H1 (cell line): ENCODE measurements around the gene TCF20. TPM values are rescaled to one million over a fixed set of nuclear protein-coding genes. Genes with fewer than 3 reads are reported as not detected.

Experiments
- ASH2L ChIP-seq: fragments of 200-600, 300-600 bp; sonication (generic); IDR thresholded peaks from one replicate; pipeline ENCODE4 v1.7.1; 2017; ENCODE audit warnings: low read length
- BRCA1 ChIP-seq: IDR thresholded peaks from 2 replicates; pipeline ENCODE4 v1.6.1; 2012; ENCODE audit warnings: low read depth, low read length, improper control_type of control experiment
- E2F6 ChIP-seq: IDR thresholded peaks from 2 replicates; pipeline ENCODE4 v1.6.1; 2012; ENCODE audit warnings: inconsistent platforms
- EZH2 ChIP-seq: fragments of 200-600 bp; sonication (generic); IDR thresholded peaks from 2 replicates; pipeline ENCODE4 v1.7.1; 2012; ENCODE audit warnings: low read depth, mild to moderate bottlenecking, moderate library complexity, low read length, inconsistent platforms; ENCODE audit not compliant: severe bottlenecking
- KDM1A ChIP-seq: fragments of 200-600, 300-600 bp; sonication (generic); IDR thresholded peaks from 2 replicates; pipeline ENCODE4 v1.7.1; 2016; ENCODE audit warnings: mild to moderate bottlenecking, low read length, borderline replicate concordance
- KDM5A ChIP-seq: fragments of 200-600 bp; IDR thresholded peaks from 2 replicates; pipeline ENCODE4 v1.7.1; 2012; ENCODE audit warnings: mild to moderate bottlenecking, low read length, inconsistent platforms, mixed read lengths
- MAFK ChIP-seq: IDR thresholded peaks from 2 replicates; pipeline ENCODE4 v1.6.1; 2012; ENCODE audit warnings: low read depth, mild to moderate bottlenecking, improper control_type of control experiment, low read length
- NANOG ChIP-seq: IDR thresholded peaks from 2 replicates; pipeline ENCODE4 v1.6.1; 2011; ENCODE audit warnings: low read length, low read depth, mild to moderate bottlenecking, inconsistent platforms; ENCODE audit not compliant: insufficient read depth, poor library complexity, severe bottlenecking
- SUZ12 ChIP-seq: fragments of 200-600 bp; sonication (generic); IDR thresholded peaks from 2 replicates; pipeline ENCODE4 v1.6.1; 2012; ENCODE audit warnings: mild to moderate bottlenecking, inconsistent platforms, low read length, moderate library complexity, mixed read lengths
- polyA plus RNA-seq, 7 experiments: library from polyadenylated mRNA; depleted of rRNA in 3 of 7; stranded (reverse) in 5 of 7; unstranded in 2 of 7; fragments of >200 nt in 5 of 7; fragments of 200-250 nt in 2 of 7; gene quantifications; 1 replicate in 5 of 7; 2 replicates in 1 of 7; 4 replicates in 1 of 7; pipeline versions ENCODE4 v1.2.1 to v1.2.3, GENCODE V29; 2011 to 2013; ENCODE audit warnings: missing spikeins in 2 of 7, mixed read lengths in 2 of 7
- total RNA-seq: library from RNA; stranded (reverse); fragmentation: NEBNext Ultra II Directional; extraction: Animal tissue kit (Norgen Biotek cat#: 25700); gene quantifications from 2 replicates; pipeline ENCODE4 v1.2.1, GENCODE V29; 2021

TCF20 gene
- total and polyA plus RNA-seq, 2 of the 8 experiments (the other 6 are each of a cell fraction or from before 2014, with no cell fraction given): 22.0 to 79.8 TPM

- TF ChIP-seq MAFK: no peak
- TF ChIP-seq SUZ12: no peak
- no peak for TF ChIP-seq KDM1A
- no peak for TF ChIP-seq E2F6
- no peak for TF ChIP-seq BRCA1
- TF ChIP-seq KDM5A: no peak
- TF ChIP-seq ASH2L: no peak
- no peak for TF ChIP-seq EZH2
- TF ChIP-seq NANOG: no peak
- TF ChIP-seq, all 59 proteins: peak for 0
Observed at GRCh38 chr22:42271906-42272305, 1.5 kb upstream of the TCF20 start (continued).
